OCI-LY7 (cell line): ENCODE data around the gene ERICH6.

Experiments used
- CTCF ChIP-seq: fragments of 200-600 bp; sonication (generic); conservative IDR thresholded peaks from 2 replicates; pipeline ENCODE4 v1.5.1; 2014; ENCODE audit warnings: mild to moderate bottlenecking, antibody characterized with exemption, low read length, moderate library complexity, mixed read lengths
- EZH2phosphoT487 ChIP-seq: fragments of 200-600 bp; sonication (generic); IDR thresholded peaks from 2 replicates; pipeline ENCODE4 v1.6.1; 2018; ENCODE audit warnings: low read depth, borderline replicate concordance, mild to moderate bottlenecking, mixed run types, antibody characterized with exemption, low read length, moderate library complexity, mixed read lengths

- TF ChIP-seq CTCF: no peak
- TF ChIP-seq EZH2phosphoT487: no peak
These were observed 77.4 kb downstream of the ERICH6 start for GRCh38 chr3:150626148-150626930.
